DOHH2 (cell line): Measurements from ENCODE around the gene TREX2.

Experiments used
- CTCF ChIP-seq: fragments of 200-600 bp; sonication (generic); IDR thresholded peaks from one replicate; pipeline ENCODE4 v1.5.1; 2014; ENCODE audit warnings: antibody characterized with exemption, mild to moderate bottlenecking, low read depth, low read length; ENCODE audit not compliant: poor library complexity, severe bottlenecking
- EZH2phosphoT487 ChIP-seq: fragments of 200-600 bp; sonication (generic); IDR thresholded peaks from 2 replicates; pipeline ENCODE4 v1.6.1; 2017; ENCODE audit warnings: borderline replicate concordance, mild to moderate bottlenecking, antibody characterized with exemption, low read length, moderate library complexity, mixed read lengths

DNA sequence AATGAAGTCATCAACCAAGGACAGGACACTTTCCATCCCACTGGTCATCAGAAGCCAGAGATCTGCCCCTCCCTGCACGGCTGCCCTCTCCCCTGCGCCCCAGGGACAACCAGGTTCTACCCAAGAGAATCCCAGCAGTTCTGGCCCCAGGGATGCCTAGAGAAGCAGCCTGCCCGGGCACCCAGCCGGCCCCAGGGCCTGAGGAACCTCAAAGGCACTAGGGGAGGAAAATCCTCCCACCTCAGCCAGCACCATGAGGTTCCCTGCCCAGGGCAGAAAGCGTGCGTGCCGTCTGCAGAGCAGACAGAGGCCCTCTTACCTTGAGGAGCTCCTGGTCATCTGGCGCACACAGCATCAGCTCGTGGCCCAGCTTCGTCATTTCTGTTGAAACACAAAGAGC, 16.4 kb upstream of the TREX2 start:
- TF ChIP-seq EZH2phosphoT487: no peak
- no peak for TF ChIP-seq CTCF
